Testis (tissue), 2 donors: Measurements from ENCODE around the gene TESMIN.

Source experiments
- CTCF ChIP-seq, 3 experiments: fragments of 450-650 bp in 2 of 3; fragments of 200-600 bp in 1 of 3; sonication (generic) in 1 of 3; IDR thresholded peaks; one replicate each; pipeline ENCODE4 v1.5.1; 2016 to 2019; ENCODE audit warnings: antibody characterized with exemption in 3 of 3, mild to moderate bottlenecking in 2 of 3, moderate library complexity in 1 of 3
- POLR2A ChIP-seq: fragments of 450-650 bp; IDR thresholded peaks from one replicate; pipeline ENCODE4 v1.6.1; 2017; ENCODE audit warnings: antibody characterized with exemption, mild to moderate bottlenecking, moderate library complexity

GRCh38 chr11:68709062-68709461 lies 42.3 kb downstream of the TESMIN start:
- TF ChIP-seq POLR2A, result no peak
- no peak for TF ChIP-seq CTCF (IDR thresholded peaks at IDR 0.05)
